H1 (cell line): ENCODE measurements around the gene PRPS1. TPM values are rescaled to one million over a fixed set of nuclear protein-coding genes. Genes with fewer than 3 reads are reported as not detected.
A peak's percentile ranks its signal among the peaks of the same experiment; 100 is the strongest.

Experiments used
- ASH2L ChIP-seq: fragments of 200-600, 300-600 bp; sonication (generic); IDR thresholded peaks from one replicate; pipeline ENCODE4 v1.7.1; 2017; ENCODE audit warnings: low read length
- BRCA1 ChIP-seq: IDR thresholded peaks from 2 replicates; pipeline ENCODE4 v1.6.1; 2012; ENCODE audit warnings: low read depth, low read length, improper control_type of control experiment
- CREB1 ChIP-seq: IDR thresholded peaks from 2 replicates; pipeline ENCODE4 v1.6.1; 2012; ENCODE audit warnings: inconsistent platforms
- EGR1 ChIP-seq: IDR thresholded peaks from 2 replicates; pipeline ENCODE4 v1.6.1; 2011; ENCODE audit warnings: low read depth, low read length, borderline replicate concordance
- HDAC6 ChIP-seq: IDR thresholded peaks from one replicate; pipeline ENCODE4 v1.7.1; 2012; ENCODE audit warnings: low read depth, mild to moderate bottlenecking, inconsistent platforms, low read length, moderate library complexity
- JUND ChIP-seq: IDR thresholded peaks from 2 replicates; pipeline ENCODE4 v1.6.1; 2011; ENCODE audit warnings: mild to moderate bottlenecking, improper control_type of control experiment, low read length
- NRF1 ChIP-seq: IDR thresholded peaks from 2 replicates; pipeline ENCODE4 v1.6.1; 2011; ENCODE audit warnings: mild to moderate bottlenecking, low read depth, low read length, improper control_type of control experiment
- SUZ12 ChIP-seq: fragments of 200-600 bp; sonication (generic); IDR thresholded peaks from 2 replicates; pipeline ENCODE4 v1.6.1; 2012; ENCODE audit warnings: mild to moderate bottlenecking, inconsistent platforms, low read length, moderate library complexity, mixed read lengths
- polyA plus RNA-seq, 7 experiments: library from polyadenylated mRNA; depleted of rRNA in 3 of 7; stranded (reverse) in 5 of 7; unstranded in 2 of 7; fragments of >200 nt in 5 of 7; fragments of 200-250 nt in 2 of 7; gene quantifications; 1 replicate in 5 of 7; 2 replicates in 1 of 7; 4 replicates in 1 of 7; pipeline versions ENCODE4 v1.2.1 to v1.2.3, GENCODE V29; 2011 to 2013; ENCODE audit warnings: missing spikeins in 2 of 7, mixed read lengths in 2 of 7
- total RNA-seq: library from RNA; stranded (reverse); fragmentation: NEBNext Ultra II Directional; extraction: Animal tissue kit (Norgen Biotek cat#: 25700); gene quantifications from 2 replicates; pipeline ENCODE4 v1.2.1, GENCODE V29; 2021
- TF ChIP-seq, protein P1 (sequence below): IDR thresholded peaks from 2 replicates; pipeline ENCODE4 v1.6.1; 2011; ENCODE audit warnings: low read length, improper control_type of control experiment

Gene PRPS1
- total and polyA plus RNA-seq, 2 of the 8 experiments (the other 6 are each of a cell fraction or from before 2014, with no cell fraction given): 90.1 to 110 TPM

DNA sequence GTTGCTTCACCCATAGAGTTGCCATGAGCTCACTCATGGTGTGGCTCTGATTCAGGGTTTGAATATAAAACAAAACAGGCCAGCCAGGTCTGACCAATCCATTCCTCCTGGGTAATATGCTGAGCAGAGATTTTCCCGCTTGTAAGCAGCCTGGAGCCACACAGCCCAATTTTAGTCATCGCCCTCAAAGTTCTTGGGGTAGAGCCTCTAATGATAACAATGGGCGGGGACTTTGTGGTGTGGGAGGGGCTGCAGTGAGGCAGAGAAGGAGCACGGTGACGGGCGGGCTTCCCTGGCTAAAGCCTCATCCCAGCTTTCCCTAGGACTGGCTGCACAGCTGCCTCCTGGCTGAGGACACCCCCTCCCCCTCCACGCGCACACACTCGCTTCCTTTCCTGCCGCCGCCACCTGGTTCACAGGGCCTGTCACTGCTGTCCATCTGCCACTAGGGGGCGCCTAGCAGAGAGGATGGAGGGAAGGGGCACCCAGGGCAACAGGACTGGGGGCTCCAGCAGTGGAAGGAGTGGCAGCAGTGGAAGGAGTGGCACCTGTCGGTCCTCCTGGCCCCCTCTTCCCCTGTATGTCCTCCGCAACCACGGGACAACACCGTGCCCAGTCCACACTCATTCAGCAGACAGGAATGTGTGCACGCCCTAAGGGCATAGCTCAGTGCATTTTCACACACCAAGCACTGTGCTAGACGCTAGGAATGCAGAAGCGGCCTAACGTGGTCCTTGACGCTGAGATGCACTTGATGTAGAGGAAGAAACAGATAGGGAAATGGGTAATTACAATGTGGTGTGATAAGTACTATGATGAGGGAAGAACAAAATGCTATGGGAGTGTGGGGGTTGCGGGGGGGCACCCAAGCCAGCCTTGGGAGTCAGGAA is 26.8 kb downstream of the PRPS1 start (continued):
- no peak for TF ChIP-seq BRCA1
- peak; percentile 29 for TF ChIP-seq ASH2L
- TF ChIP-seq HDAC6: no peak
- TF ChIP-seq EGR1: no peak
- peak; percentile 63 for TF ChIP-seq CREB1
- TF ChIP-seq, protein P1, sequence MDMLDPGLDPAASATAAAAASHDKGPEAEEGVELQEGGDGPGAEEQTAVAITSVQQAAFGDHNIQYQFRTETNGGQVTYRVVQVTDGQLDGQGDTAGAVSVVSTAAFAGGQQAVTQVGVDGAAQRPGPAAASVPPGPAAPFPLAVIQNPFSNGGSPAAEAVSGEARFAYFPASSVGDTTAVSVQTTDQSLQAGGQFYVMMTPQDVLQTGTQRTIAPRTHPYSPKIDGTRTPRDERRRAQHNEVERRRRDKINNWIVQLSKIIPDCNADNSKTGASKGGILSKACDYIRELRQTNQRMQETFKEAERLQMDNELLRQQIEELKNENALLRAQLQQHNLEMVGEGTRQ: no peak
- TF ChIP-seq NRF1: no peak
- TF ChIP-seq JUND: no peak
- no peak for TF ChIP-seq SUZ12
